Tibial nerve (tissue), 4 donors: Measurements from ENCODE around the gene C17orf58. TPM values are rescaled to one million over a fixed set of nuclear protein-coding genes. Genes with fewer than 3 reads are reported as not detected.

Source experiments
- DNase-seq, 2 donors: peaks; one replicate each; pipeline ENCODE4 v3.0.0-alpha.2; 2019; ENCODE audit warnings: low spot score in 2 of 2
- H3K27ac ChIP-seq, 4 donors: fragments of 200-600 bp; sonication (generic) in 3 of 4; one replicate each; pipeline ENCODE4 v1.5.1; 2017 to 2019; ENCODE audit warnings: mild to moderate bottlenecking in 1 of 4
- H3K27me3 ChIP-seq, 2 donors: fragments of 200-600 bp; sonication (generic) in 1 of 2; one replicate each; pipeline versions ENCODE4 v1.5.1 to v1.6.0; 2017 to 2019
- H3K36me3 ChIP-seq, 3 donors: fragments of 200-600 bp; sonication (generic); one replicate each; pipeline ENCODE4 v1.5.1; 2018 to 2019
- H3K4me1 ChIP-seq, 4 donors: fragments of 200-600 bp; sonication (generic) in 3 of 4; one replicate each; pipeline ENCODE4 v1.5.1; 2017 to 2019
- H3K4me3 ChIP-seq, 4 donors: fragments of 200-600 bp; sonication (generic) in 3 of 4; one replicate each; pipeline ENCODE4 v1.5.1; 2017 to 2019; ENCODE audit warnings: mild to moderate bottlenecking in 1 of 4, moderate library complexity in 1 of 4
- H3K9me3 ChIP-seq, 4 donors: fragments of 200-600 bp; sonication (generic) in 3 of 4; one replicate each; pipeline ENCODE4 v1.5.1; 2017 to 2019
- EP300 ChIP-seq, 2 donors: sonication (generic); formaldehyde crosslinking; IDR thresholded peaks; one replicate each; pipeline ENCODE4 v1.6.1; 2017; ENCODE audit warnings: antibody characterized with exemption in 2 of 2, mild to moderate bottlenecking in 1 of 2
- POLR2A ChIP-seq, 2 donors: fragments of 450-650 bp; IDR thresholded peaks; one replicate each; pipeline ENCODE4 v1.6.1; 2017; ENCODE audit warnings: antibody characterized with exemption in 2 of 2, mild to moderate bottlenecking in 2 of 2, moderate library complexity in 2 of 2
- WGBS, 2 donors: methylation state at CpG; one replicate each; pipeline ENCODE4 v1.1.5; 2018; 5-methylcytosine and 5-hydroxymethylcytosine counted together
- total RNA-seq, 4 donors: library from RNA; depleted of rRNA; stranded (reverse); fragments of >200 nt; gene quantifications; one replicate each; pipeline ENCODE4 v1.1.0, GENCODE V29; 2016
- TF ChIP-seq, protein P1 (sequence below), 5 experiments: fragments of 200-600 bp in 3 of 5; fragments of 450-650 bp in 2 of 5; sonication (generic) in 3 of 5; IDR thresholded peaks; one replicate each; pipeline ENCODE4 v1.5.1; 2016 to 2019; ENCODE audit warnings: antibody characterized with exemption in 5 of 5, mild to moderate bottlenecking in 3 of 5, moderate library complexity in 2 of 5

Gene C17orf58
- total RNA-seq, 4 donors from 2014 or later: 2.3 to 10.7 (median 3.9) TPM

DNA sequence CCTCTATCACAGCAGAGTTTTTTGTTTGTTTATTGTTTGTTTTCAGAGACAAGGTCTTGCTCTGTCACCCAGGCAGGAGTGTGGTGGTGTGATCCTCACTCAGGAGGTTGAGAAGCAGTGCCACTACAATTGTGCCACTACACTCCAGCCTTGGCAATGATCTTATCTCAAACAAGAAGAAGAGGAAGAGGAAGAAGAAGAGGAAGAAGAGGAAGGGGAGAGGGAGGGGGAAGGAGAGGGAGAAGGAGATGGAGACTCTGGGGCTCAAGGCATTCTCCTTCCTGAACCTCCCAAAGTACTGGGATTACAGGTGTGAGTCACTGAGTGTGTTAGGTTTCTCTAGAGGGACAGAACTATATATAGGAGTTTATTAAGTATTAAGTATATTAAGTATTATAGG is 17.1 kb upstream of the C17orf58 start:
- H3K4me1 ChIP-seq: no peaks in the 10 kb centered on the region
- DNase-seq: no peak
- H3K36me3 ChIP-seq: no peaks in the 10 kb centered on the region
- no peaks in the 10 kb centered on the region for H3K27me3 ChIP-seq
- H3K4me3 ChIP-seq: no peak overlapping the region
- H3K27ac ChIP-seq: no peak overlapping the region
- H3K9me3 ChIP-seq: no peaks in the 10 kb centered on the region
- TF ChIP-seq EP300 (IDR thresholded peaks at IDR 0.05): no peak
- TF ChIP-seq, protein P1, sequence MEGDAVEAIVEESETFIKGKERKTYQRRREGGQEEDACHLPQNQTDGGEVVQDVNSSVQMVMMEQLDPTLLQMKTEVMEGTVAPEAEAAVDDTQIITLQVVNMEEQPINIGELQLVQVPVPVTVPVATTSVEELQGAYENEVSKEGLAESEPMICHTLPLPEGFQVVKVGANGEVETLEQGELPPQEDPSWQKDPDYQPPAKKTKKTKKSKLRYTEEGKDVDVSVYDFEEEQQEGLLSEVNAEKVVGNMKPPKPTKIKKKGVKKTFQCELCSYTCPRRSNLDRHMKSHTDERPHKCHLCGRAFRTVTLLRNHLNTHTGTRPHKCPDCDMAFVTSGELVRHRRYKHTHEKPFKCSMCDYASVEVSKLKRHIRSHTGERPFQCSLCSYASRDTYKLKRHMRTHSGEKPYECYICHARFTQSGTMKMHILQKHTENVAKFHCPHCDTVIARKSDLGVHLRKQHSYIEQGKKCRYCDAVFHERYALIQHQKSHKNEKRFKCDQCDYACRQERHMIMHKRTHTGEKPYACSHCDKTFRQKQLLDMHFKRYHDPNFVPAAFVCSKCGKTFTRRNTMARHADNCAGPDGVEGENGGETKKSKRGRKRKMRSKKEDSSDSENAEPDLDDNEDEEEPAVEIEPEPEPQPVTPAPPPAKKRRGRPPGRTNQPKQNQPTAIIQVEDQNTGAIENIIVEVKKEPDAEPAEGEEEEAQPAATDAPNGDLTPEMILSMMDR (IDR thresholded peaks at IDR 0.05): no peak
- TF ChIP-seq POLR2A (IDR thresholded peaks at IDR 0.05): no peak

- Histone ChIP-seq H3K27me3 (no peaks in the 10 kb centered on the region), H3K4me3 (no peak overlapping the region), H3K9me3 (no peaks in the 10 kb centered on the region), H3K36me3 (no peaks in the 10 kb centered on the region), H3K27ac (no peak overlapping the region), H3K4me1 (no peaks in the 10 kb centered on the region)
- peak in 1 of 2 donors; percentile 22 for DNase-seq
- TF ChIP-seq, protein P1 (IDR thresholded peaks at IDR 0.05): peak; percentile 31 to 70 (median 52)
- TF ChIP-seq EP300 (IDR thresholded peaks at IDR 0.05): no peak
- WGBS, 2 donors: 46 to 52% methylated on average over 20 of the region's 20 CpGs
These were observed 15.0 kb upstream of the C17orf58 start for GRCh38 chr17:68011199-68011665.

DNA sequence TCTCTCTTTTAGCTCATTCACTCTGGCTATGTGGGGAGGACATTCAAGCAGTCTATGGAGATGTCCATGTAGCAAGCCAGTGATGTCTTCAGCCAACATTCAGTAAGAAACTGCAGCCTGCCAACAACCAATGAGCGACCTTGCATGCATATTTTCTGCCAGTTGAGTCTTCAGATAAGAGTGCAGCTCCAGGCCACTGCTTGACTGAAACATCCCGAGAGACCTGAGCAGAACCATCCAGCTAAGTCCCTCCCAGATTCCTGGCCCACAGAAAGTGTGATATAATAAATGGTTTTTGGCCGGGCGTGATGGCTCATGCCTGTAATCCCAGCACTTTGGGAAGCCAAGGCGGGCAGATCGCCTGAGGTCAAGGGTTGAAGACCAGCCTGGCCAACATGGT is 10.5 kb upstream of the C17orf58 start:
- no peaks in the 10 kb centered on the region for H3K4me1 ChIP-seq
- no peaks in the 10 kb centered on the region for H3K36me3 ChIP-seq
- TF ChIP-seq, protein P1 (IDR thresholded peaks at IDR 0.05): no peak
- TF ChIP-seq EP300 (IDR thresholded peaks at IDR 0.05) (no peak), POLR2A (IDR thresholded peaks at IDR 0.05) (no peak)
- H3K9me3 ChIP-seq: no peaks in the 10 kb centered on the region
- WGBS, 2 donors: 73 to 86% methylated on average over 5 to 6 of the region's 6 CpGs
- H3K27ac ChIP-seq: no peak overlapping the region
- no peak for DNase-seq
- no peak overlapping the region for H3K4me3 ChIP-seq
- H3K27me3 ChIP-seq: no peaks in the 10 kb centered on the region

DNA sequence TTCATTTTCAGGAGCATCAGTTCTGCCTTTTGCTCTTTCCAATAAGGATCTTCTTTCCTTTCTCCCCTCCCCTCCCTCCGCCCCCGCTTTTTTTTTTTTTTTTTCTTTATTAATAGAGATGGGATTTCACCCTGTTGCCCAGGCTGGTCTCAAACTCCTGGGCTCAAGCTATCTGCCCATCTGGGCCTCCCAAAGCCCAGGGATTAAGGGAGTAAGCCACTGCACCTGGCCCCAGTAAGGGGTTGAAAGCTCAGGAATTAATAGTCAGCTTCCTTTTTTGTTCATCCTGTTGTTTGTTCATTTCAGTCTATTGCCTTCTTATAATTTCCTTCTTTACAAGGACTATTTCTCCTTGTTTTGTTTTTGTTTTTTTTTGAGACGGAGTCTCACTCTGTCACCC is 7.9 kb upstream of the C17orf58 start:
- no peak for TF ChIP-seq EP300 (IDR thresholded peaks at IDR 0.05)
- no peak for TF ChIP-seq POLR2A (IDR thresholded peaks at IDR 0.05)
- TF ChIP-seq, protein P1 (IDR thresholded peaks at IDR 0.05): no peak
- no peak overlapping the region for H3K27ac ChIP-seq
- no peaks in the 10 kb centered on the region for H3K4me1 ChIP-seq
- H3K9me3 ChIP-seq: no peaks in the 10 kb centered on the region
- no peak overlapping the region for H3K4me3 ChIP-seq
- H3K36me3 ChIP-seq: no peaks in the 10 kb centered on the region
- no peak for DNase-seq
- no peaks in the 10 kb centered on the region for H3K27me3 ChIP-seq
- WGBS, 2 donors: 95 to 96% methylated on average over 3 of the region's 3 CpGs

DNA sequence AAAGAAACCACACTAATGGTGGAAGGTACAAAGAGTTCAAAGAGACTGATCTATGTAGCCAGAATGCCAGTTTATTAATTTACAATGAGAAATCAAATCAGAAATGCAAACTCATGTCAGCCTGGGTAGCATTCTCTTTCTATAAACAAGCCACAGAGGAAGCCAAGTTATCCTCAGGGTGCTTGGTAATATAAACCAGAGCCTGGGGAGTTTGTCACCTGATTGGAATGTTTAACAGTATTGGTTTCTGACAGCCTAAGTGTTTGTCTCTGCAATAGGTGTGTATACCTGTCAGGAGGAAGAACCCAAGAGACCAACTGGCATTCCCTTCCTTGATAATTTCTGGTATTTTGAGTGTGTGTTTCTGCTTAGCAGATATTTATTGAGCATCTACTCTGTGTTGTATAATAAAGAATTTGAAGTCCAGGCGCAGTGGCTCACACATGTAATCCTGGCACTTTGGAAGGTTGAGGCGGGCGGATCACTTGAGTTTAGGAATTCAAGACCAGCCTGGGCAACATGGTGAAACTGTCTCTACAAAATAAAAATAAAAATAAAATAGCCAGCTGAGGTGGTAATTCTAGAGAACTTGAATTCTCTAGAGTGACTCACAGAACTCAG is 3.1 kb upstream of the C17orf58 start:
- Histone ChIP-seq H3K27me3 (no peaks in the 10 kb centered on the region), H3K4me3 (no peak overlapping the region), H3K36me3 (no peaks in the 10 kb centered on the region), H3K9me3 (no peaks in the 10 kb centered on the region), H3K27ac (no peak overlapping the region), H3K4me1 (peaks cover 0 to 19% (median 7%) of the 10 kb centered on the region in 4 donors)
- DNase-seq: no peak
- WGBS, 2 donors: 92 to 96% methylated on average over 3 of the region's 3 CpGs
- TF ChIP-seq EP300 (IDR thresholded peaks at IDR 0.05): no peak
- no peak for TF ChIP-seq POLR2A (IDR thresholded peaks at IDR 0.05)
- TF ChIP-seq, protein P1 (IDR thresholded peaks at IDR 0.05): no peak
